Activated B cell treated with CpG ODN at 0.5 μM for 24 hours (primary cell): ENCODE results near the gene TUBB1. TPM values are rescaled to one million over a fixed set of nuclear protein-coding genes. Genes with fewer than 3 reads are reported as not detected.

Experiments
- ATAC-seq: fragments of 200-7000 bp; cut with Tn5 transposase; one replicate; pipeline ENCODE4 v1.10.0; 2021; ENCODE audit warnings: low read depth, mild to moderate bottlenecking, moderate library complexity
- CTCF ChIA-PET: fragments of 350-600 bp; sonication (Branson Sonifier 250); formaldehyde crosslinking; loops from one replicate; lab custom pipeline; 2021; ENCODE audit warnings: antibody characterized with exemption; lab: Charles Lee
- POLR2A ChIA-PET: fragments of 350-600 bp; sonication (Branson Sonifier 250); formaldehyde crosslinking; loops from one replicate; lab custom pipeline; 2021; ENCODE audit warnings: antibody characterized with exemption; lab: Charles Lee
- DNase-seq: peaks from one replicate; pipeline ENCODE4 v3.0.0; 2022
- H3K27ac Mint-ChIP-seq: one replicate; pipeline ENCODE4 v1.8.0; 2020; ENCODE audit warnings: mixed read lengths
- H3K27me3 Mint-ChIP-seq: one replicate; pipeline ENCODE4 v1.8.0; 2021; ENCODE audit warnings: mixed read lengths
- H3K36me3 Mint-ChIP-seq: one replicate; pipeline ENCODE4 v1.8.0; 2021; ENCODE audit warnings: low read depth, mixed read lengths
- H3K4me1 Mint-ChIP-seq: one replicate; pipeline ENCODE4 v1.8.0; 2021; ENCODE audit warnings: mixed read lengths
- H3K4me3 Mint-ChIP-seq: one replicate; pipeline ENCODE4 v1.8.0; 2020; ENCODE audit warnings: mild to moderate bottlenecking, mixed read lengths
- H3K9me3 Mint-ChIP-seq: one replicate; pipeline ENCODE4 v1.8.0; 2020; ENCODE audit warnings: mixed read lengths
- intact Hi-C: fragments of 100-400 bp; cut with micrococcal nuclease; formaldehyde crosslinking; loops from one replicate; pipeline ENCODE4 v1.15.1; 2024
- total RNA-seq: library from RNA; stranded (reverse); gene quantifications from 2 replicates; pipeline ENCODE4 v1.2.3, GENCODE V29; 2022
- TF ChIP-seq, protein P1 (sequence below): fragments of 200-600 bp; IDR thresholded peaks from one replicate; pipeline ENCODE4 v1.8.0; 2022; ENCODE audit warnings: antibody characterized with exemption, mild to moderate bottlenecking

TUBB1 gene
- total RNA-seq, 1 donor from 2014 or later, result 0.09 TPM

DNA sequence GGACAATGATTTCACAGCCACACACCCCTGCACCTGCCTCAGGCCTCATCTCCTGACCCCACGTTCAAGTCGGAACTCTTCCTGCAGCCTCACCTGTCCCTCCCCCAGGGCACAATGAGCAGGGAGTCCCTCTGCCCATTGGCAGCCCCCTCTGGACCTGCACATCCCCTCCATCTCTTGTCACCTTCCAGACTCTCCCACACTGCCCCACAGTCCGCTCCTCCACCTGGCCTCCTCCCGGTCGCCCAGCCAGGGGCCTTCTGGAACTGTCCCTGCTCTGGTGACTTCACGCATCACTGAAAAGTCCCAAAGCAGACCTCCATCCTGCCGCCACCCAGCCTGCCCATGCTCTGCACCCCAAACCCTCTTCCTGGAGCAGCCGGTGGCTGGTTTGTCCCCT is 16.8 kb upstream of the TUBB1 start:
- ATAC-seq (no peak), DNase-seq (no peak)
- TF ChIP-seq, protein P1, sequence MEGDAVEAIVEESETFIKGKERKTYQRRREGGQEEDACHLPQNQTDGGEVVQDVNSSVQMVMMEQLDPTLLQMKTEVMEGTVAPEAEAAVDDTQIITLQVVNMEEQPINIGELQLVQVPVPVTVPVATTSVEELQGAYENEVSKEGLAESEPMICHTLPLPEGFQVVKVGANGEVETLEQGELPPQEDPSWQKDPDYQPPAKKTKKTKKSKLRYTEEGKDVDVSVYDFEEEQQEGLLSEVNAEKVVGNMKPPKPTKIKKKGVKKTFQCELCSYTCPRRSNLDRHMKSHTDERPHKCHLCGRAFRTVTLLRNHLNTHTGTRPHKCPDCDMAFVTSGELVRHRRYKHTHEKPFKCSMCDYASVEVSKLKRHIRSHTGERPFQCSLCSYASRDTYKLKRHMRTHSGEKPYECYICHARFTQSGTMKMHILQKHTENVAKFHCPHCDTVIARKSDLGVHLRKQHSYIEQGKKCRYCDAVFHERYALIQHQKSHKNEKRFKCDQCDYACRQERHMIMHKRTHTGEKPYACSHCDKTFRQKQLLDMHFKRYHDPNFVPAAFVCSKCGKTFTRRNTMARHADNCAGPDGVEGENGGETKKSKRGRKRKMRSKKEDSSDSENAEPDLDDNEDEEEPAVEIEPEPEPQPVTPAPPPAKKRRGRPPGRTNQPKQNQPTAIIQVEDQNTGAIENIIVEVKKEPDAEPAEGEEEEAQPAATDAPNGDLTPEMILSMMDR, result no peak
- CTCF ChIA-PET, result no interaction called here
- peaks cover 76% of the 10 kb centered on the region for H3K36me3 Mint-ChIP-seq
- peak overlapping the region; percentile 99 for H3K27ac Mint-ChIP-seq
- no peaks in the 10 kb centered on the region for H3K9me3 Mint-ChIP-seq
- intact Hi-C loops, result loop anchor here (10.0 kb wide), 4 partner anchors 348 to 1518 kb away; partner anchors contain the start of genes RAB22A and STX16
- H3K27me3 Mint-ChIP-seq, result no peaks in the 10 kb centered on the region
- POLR2A ChIA-PET, result interaction anchor here (3.3 to 5.1 kb wide), 3 partner anchors 9 to 30 kb away, joined by 14 to 88 read pairs (median 38); partner anchors contain the start of genes ATP5F1E and NELFCD
- peak overlapping the region; percentile 24 for H3K4me3 Mint-ChIP-seq
- H3K4me1 Mint-ChIP-seq, result peaks cover 46% of the 10 kb centered on the region

GRCh38 chr20:59002874-59003399 is 16.3 kb upstream of the TUBB1 start:
- H3K4me1 Mint-ChIP-seq, result peaks cover 47% of the 10 kb centered on the region
- CTCF ChIA-PET, result no interaction called here

DNA sequence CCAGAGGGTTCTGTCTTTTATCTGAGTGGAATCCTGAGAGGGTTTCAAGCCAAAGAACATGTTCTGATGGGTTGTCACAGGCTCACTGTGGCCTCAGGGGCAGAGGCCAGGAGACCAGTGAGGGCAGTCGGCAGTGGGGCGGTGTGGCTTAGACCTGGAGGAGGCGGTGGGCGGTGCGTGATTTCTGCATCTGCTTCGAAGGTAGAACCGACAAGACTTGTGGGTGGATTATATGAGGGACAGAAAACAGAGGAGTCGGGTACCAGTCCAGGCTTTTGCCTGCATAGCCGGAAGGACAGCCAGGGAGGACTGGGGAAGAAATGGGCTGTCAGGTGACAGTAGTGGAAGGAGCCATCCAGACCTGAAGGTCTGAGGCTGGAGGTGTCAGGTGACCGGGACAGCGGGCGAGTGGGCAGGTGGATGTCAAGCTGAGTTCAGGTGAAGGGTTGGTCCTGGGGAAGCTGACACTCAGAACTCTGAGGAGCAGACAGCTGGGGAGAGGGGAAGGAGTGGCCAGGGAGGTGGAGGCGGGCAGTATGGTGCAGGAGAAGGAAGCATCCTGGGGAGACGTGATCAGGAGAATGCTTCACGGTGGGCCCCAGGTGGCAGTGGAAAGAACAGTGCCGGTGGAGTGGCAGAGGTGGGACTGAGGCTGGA is 15.3 kb upstream of the TUBB1 start:
- peak overlapping the region; percentile 99 for H3K27ac Mint-ChIP-seq
- CTCF ChIA-PET, result no interaction called here
- ATAC-seq, result no peak
- intact Hi-C loops, result loop anchor here (1.0 to 10.0 kb wide), 9 partner anchors 9 to 1519 kb away; partner anchors contain the start of genes RAB22A and STX16
- H3K9me3 Mint-ChIP-seq, result no peaks in the 10 kb centered on the region
- DNase-seq, result no peak
- POLR2A ChIA-PET, result interaction anchor here (0.6 to 5.1 kb wide), 14 partner anchors 8 to 218 kb away, joined by 3 to 88 read pairs (median 16); partner anchors contain the start of genes ATP5F1E, NELFCD, PRELID3B and TUBB1
- H3K4me3 Mint-ChIP-seq, result peak overlapping the region; percentile 91
- peaks cover 57% of the 10 kb centered on the region for H3K4me1 Mint-ChIP-seq
- no peaks in the 10 kb centered on the region for H3K27me3 Mint-ChIP-seq
- H3K36me3 Mint-ChIP-seq, result peaks cover 64% of the 10 kb centered on the region
- TF ChIP-seq, protein P1, result no peak

More at GRCh38 chr20:59002874-59003399, 16.3 kb upstream of the TUBB1 start:
- POLR2A ChIA-PET, result interaction anchor here (3.3 to 5.1 kb wide), 4 partner anchors 9 to 40 kb away, joined by 14 to 88 read pairs (median 29); partner anchors contain the start of genes ATP5F1E, NELFCD and PRELID3B
- ATAC-seq (no peak), DNase-seq (no peak)
- peak overlapping the region; percentile 91 for H3K4me3 Mint-ChIP-seq
- intact Hi-C loops, result loop anchor here (10.0 kb wide), 4 partner anchors 348 to 1518 kb away; partner anchors contain the start of genes RAB22A and STX16
- TF ChIP-seq, protein P1, result no peak
- H3K36me3 Mint-ChIP-seq, result peaks cover 72% of the 10 kb centered on the region
- H3K27ac Mint-ChIP-seq, result peak overlapping the region; percentile 99
- no peaks in the 10 kb centered on the region for H3K9me3 Mint-ChIP-seq
- H3K27me3 Mint-ChIP-seq, result no peaks in the 10 kb centered on the region

DNA sequence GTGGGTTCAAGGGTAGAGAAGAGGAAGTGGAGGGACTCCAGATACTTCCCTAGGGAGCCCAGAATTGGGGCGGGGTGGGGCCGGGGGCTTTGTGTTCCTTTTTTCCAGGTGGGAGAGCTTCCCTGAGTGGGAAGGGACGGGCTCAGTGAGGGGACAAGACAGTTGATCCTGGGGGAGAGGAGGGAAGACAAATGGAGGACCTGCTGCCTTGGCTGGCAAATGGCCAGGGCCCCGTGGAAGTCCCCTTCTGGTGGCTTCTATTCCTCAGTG is 14.8 kb upstream of the TUBB1 start:
- H3K27ac Mint-ChIP-seq, result peak overlapping the region; percentile 99
- no peak for DNase-seq
- CTCF ChIA-PET, result no interaction called here

More for the DNA sequence above, 14.8 kb upstream of the TUBB1 start:
- Mint-ChIP-seq H3K9me3 (no peaks in the 10 kb centered on the region), H3K36me3 (peaks cover 60% of the 10 kb centered on the region), H3K4me1 (peaks cover 60% of the 10 kb centered on the region), H3K27me3 (no peaks in the 10 kb centered on the region), H3K4me3 (peak overlapping the region; percentile 91)
- POLR2A ChIA-PET, result interaction anchor here (0.6 to 5.1 kb wide), 14 partner anchors 9 to 217 kb away, joined by 3 to 88 read pairs (median 16); partner anchors contain the start of genes ATP5F1E, NELFCD, PRELID3B and TUBB1
- intact Hi-C loops, result loop anchor here (1.0 to 10.0 kb wide), 9 partner anchors 9 to 1520 kb away; partner anchors contain the start of genes RAB22A and STX16
- peak; percentile 3 for ATAC-seq
- TF ChIP-seq, protein P1, result no peak
